SU-DHL-6 (cell line): ENCODE measurements around the gene TMEM50B.
"Not testable (repeated sequence)": the region's sequence is repeated elsewhere in the genome, so short reads cannot be mapped to it uniquely, and the experiment has no call there.

ENCODE experiments used
- H2AFZ ChIP-seq: fragments of 200-600 bp; sonication (generic); 2 replicates; pipeline ENCODE4 v1.6.1; 2014; ENCODE audit warnings: low read depth, mild to moderate bottlenecking, moderate library complexity, mixed read lengths, antibody characterized with exemption, low read length; ENCODE audit not compliant: severe bottlenecking
- H3F3A ChIP-seq: fragments of 200-600 bp; shearing (Covaris generic); 2 replicates; pipeline ENCODE4 v1.6.0; 2016; ENCODE audit warnings: antibody characterized with exemption, mild to moderate bottlenecking; ENCODE audit not compliant: insufficient read depth
- H3K27ac ChIP-seq: fragments of 200-600 bp; sonication (generic); 2 replicates; pipeline ENCODE4 v1.5.1; 2016; ENCODE audit warnings: low read depth, mild to moderate bottlenecking, low read length, moderate library complexity, mixed read lengths
- H3K27me3 ChIP-seq: fragments of 200-600 bp; sonication (generic), shearing (Covaris generic); 2 replicates; pipeline ENCODE4 v1.6.0; 2014; ENCODE audit warnings: mild to moderate bottlenecking, low read length
- H3K36me3 ChIP-seq: fragments of 200-600 bp; sonication (generic); 2 replicates; pipeline ENCODE4 v1.6.1; 2014; ENCODE audit warnings: mild to moderate bottlenecking, low read length, mixed read lengths
- H3K4me2 ChIP-seq: fragments of 300-600, 200-600 bp; shearing (Covaris generic), sonication (generic); 2 replicates; pipeline ENCODE4 v1.6.0; 2014; ENCODE audit warnings: low read length, low read depth, mild to moderate bottlenecking; ENCODE audit not compliant: poor library complexity, severe bottlenecking
- H3K4me3 ChIP-seq: fragments of 200-600 bp; sonication (generic); 2 replicates; pipeline ENCODE4 v1.5.1; 2014; ENCODE audit warnings: antibody characterized with exemption, low read length, mild to moderate bottlenecking, mixed read lengths; ENCODE audit not compliant: insufficient read depth, poor library complexity, severe bottlenecking
- H3K79me2 ChIP-seq: fragments of 200-600 bp; sonication (generic); 2 replicates; pipeline ENCODE4 v1.6.1; 2014; ENCODE audit warnings: mild to moderate bottlenecking, low read length, moderate library complexity; ENCODE audit not compliant: insufficient read depth
- H3K9ac ChIP-seq: fragments of 200-600 bp; sonication (generic); 2 replicates; pipeline ENCODE4 v1.7.0; 2014; ENCODE audit warnings: mild to moderate bottlenecking, low read length
- H3K9me2 ChIP-seq: fragments of 200-600 bp; sonication (generic); replicated peaks from 2 replicates; pipeline ENCODE4 v1.6.1; 2014; ENCODE audit warnings: low read length; ENCODE audit not compliant: insufficient read depth
- H3K9me3 ChIP-seq: fragments of 200-600 bp; sonication (generic); 2 replicates; pipeline ENCODE4 v1.6.1; 2014; ENCODE audit warnings: low read length, mixed read lengths; ENCODE audit not compliant: insufficient read depth
- H4K20me1 ChIP-seq: fragments of 200-600 bp; sonication (generic); 2 replicates; pipeline ENCODE4 v1.6.1; 2014; ENCODE audit warnings: low read depth, mild to moderate bottlenecking, antibody characterized with exemption, low read length, moderate library complexity, mixed read lengths
- EZH2phosphoT487 ChIP-seq: fragments of 200-600 bp; sonication (generic), shearing (Covaris generic); conservative IDR thresholded peaks from 2 replicates; pipeline ENCODE4 v1.6.1; 2018; ENCODE audit warnings: mild to moderate bottlenecking, antibody characterized with exemption, low read length, moderate library complexity, mixed read lengths
- TF ChIP-seq, protein P1 (sequence below): fragments of 200-600 bp; sonication (generic); IDR thresholded peaks from one replicate; pipeline ENCODE4 v1.5.1; 2017; ENCODE audit warnings: antibody characterized with exemption, mild to moderate bottlenecking, low read length, moderate library complexity; ENCODE audit not compliant: insufficient read depth, poor library complexity, severe bottlenecking

Gene TMEM50B

GRCh38 chr21:33477066-33477465 lies 2.7 kb downstream of the TMEM50B start:
- Histone ChIP-seq H3K79me2 (peaks cover 54% of the 10 kb centered on the region), H3K9me3 (no peaks in the 10 kb centered on the region), H3K27me3 (no peaks in the 10 kb centered on the region), H3K36me3 (0 out of 2 replicates have a peak, but pooled peaks cover 3% of the 10 kb centered on the region), H3K9me2 (no peaks in the 10 kb centered on the region), H3K9ac (no peak overlapping the region), H3K27ac (no peak overlapping the region), H3F3A (0 out of 2 replicates have a peak, but pooled peaks cover 5% of the 10 kb centered on the region), H3K4me3 (no peak overlapping the region), H2AFZ (no peak overlapping the region), H4K20me1 (no peaks in the 10 kb centered on the region), H3K4me2 (no peak overlapping the region)
- TF ChIP-seq, protein P1, sequence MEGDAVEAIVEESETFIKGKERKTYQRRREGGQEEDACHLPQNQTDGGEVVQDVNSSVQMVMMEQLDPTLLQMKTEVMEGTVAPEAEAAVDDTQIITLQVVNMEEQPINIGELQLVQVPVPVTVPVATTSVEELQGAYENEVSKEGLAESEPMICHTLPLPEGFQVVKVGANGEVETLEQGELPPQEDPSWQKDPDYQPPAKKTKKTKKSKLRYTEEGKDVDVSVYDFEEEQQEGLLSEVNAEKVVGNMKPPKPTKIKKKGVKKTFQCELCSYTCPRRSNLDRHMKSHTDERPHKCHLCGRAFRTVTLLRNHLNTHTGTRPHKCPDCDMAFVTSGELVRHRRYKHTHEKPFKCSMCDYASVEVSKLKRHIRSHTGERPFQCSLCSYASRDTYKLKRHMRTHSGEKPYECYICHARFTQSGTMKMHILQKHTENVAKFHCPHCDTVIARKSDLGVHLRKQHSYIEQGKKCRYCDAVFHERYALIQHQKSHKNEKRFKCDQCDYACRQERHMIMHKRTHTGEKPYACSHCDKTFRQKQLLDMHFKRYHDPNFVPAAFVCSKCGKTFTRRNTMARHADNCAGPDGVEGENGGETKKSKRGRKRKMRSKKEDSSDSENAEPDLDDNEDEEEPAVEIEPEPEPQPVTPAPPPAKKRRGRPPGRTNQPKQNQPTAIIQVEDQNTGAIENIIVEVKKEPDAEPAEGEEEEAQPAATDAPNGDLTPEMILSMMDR, result no peak
- no peak for TF ChIP-seq EZH2phosphoT487

DNA sequence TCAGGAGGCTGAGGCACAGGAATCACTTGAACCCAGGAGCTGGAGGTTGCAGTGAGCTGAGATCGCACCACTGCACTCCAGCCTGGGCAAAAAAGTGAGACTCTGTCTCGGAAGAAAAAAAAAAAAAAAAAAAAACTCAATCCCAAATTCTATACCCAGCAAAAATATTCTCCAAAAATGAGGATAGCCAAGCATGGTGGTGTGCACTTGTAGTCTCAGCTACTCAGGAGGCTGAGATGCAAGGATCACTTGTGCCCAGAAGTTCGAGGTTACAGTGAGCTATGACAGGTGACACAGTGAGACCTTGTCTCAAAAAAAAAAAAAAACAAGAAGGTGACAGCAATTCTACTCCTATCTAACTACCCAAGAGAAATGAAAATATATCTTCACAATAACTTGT lies 6.4 kb downstream of the TMEM50B start:
- H3K27ac ChIP-seq, result no peak overlapping the region
- H3K9me2 ChIP-seq, result no peaks in the 10 kb centered on the region
- no peak overlapping the region for H3K4me3 ChIP-seq
- no peaks in the 10 kb centered on the region for H4K20me1 ChIP-seq
- 0 out of 2 replicates have a peak, but pooled peaks cover 3% of the 10 kb centered on the region for H3K36me3 ChIP-seq
- H3K79me2 ChIP-seq, result peaks cover 66% of the 10 kb centered on the region
- no peaks in the 10 kb centered on the region for H3K27me3 ChIP-seq
- H3F3A ChIP-seq, result 0 out of 2 replicates have a peak, but pooled peaks cover 2% of the 10 kb centered on the region
- no peak overlapping the region for H2AFZ ChIP-seq
- H3K9ac ChIP-seq, result no peak overlapping the region
- H3K9me3 ChIP-seq, result no peaks in the 10 kb centered on the region
- no peak overlapping the region for H3K4me2 ChIP-seq
- TF ChIP-seq EZH2phosphoT487, result no peak
- TF ChIP-seq, protein P1, result no peak

- H2AFZ ChIP-seq, result no peak overlapping the region
- no peak overlapping the region for H3K27ac ChIP-seq
- H3K4me2 ChIP-seq, result no peak overlapping the region
- H3K9me3 ChIP-seq, result no peaks in the 10 kb centered on the region
- H3F3A ChIP-seq, result 0 out of 2 replicates have a peak, but pooled peaks cover 4% of the 10 kb centered on the region
- peaks cover 47% of the 10 kb centered on the region for H3K79me2 ChIP-seq
- H3K9me2 ChIP-seq, result no peaks in the 10 kb centered on the region
- no peak overlapping the region for H3K4me3 ChIP-seq
- no peak overlapping the region for H3K9ac ChIP-seq
- TF ChIP-seq EZH2phosphoT487, result no peak
- TF ChIP-seq, protein P1, result no peak
- H3K27me3 ChIP-seq, result no peaks in the 10 kb centered on the region
- H3K36me3 ChIP-seq, result peaks cover 9% of the 10 kb centered on the region; the same call in 1 of the 2 replicates
- H4K20me1 ChIP-seq, result no peaks in the 10 kb centered on the region; the same call in 1 of the 2 replicates
Measured at GRCh38 chr21:33470701-33471100, 9.1 kb downstream of the TMEM50B start.

DNA sequence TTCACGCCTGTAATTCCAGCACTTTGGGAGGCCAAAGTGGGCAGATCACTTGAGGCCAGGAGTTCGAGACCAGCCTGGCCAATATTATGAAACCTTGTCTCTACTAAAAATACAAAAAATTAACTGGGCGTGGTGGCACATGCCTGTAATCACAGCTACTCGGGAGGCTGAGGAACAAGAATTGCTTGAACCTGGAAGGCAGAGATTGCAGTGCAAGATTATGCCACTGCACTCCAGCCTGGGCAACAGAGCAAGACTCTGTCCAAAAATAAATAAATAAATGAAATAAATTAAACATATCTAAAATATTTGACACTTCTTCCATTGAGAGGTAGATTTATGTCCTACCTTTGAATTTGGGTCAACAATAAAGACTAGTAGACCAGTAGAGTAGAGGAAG lies 10.6 kb downstream of the TMEM50B start:
- not testable (repeated sequence) for H3K9ac ChIP-seq, H2AFZ ChIP-seq, H3K9me3 ChIP-seq, H3K4me2 ChIP-seq, H3K9me2 ChIP-seq, H3K4me3 ChIP-seq, H3K27me3 ChIP-seq, H4K20me1 ChIP-seq, H3K27ac ChIP-seq
- Histone ChIP-seq H3K79me2 (peaks cover 43% of the 10 kb centered on the region), H3F3A (peaks cover 12% of the 10 kb centered on the region; the same call in 1 of the 2 replicates), H3K36me3 (peaks cover 17% of the 10 kb centered on the region; the same call in 1 of the 2 replicates)
